GM19397 (cell line): ENCODE data around the gene A3GALT2.
"Not testable (repeated sequence)": the region's sequence is repeated elsewhere in the genome, so short reads cannot be mapped to it uniquely, and the experiment has no call there.

Source experiments
- ATAC-seq: cut with Tn5 transposase; IDR thresholded peaks from one replicate; pipeline ENCODE4 v1.9.1; 2021; ENCODE audit warnings: mild to moderate bottlenecking, moderate library complexity; ENCODE audit not compliant: unreplicated experiment

A3GALT2 gene

DNA sequence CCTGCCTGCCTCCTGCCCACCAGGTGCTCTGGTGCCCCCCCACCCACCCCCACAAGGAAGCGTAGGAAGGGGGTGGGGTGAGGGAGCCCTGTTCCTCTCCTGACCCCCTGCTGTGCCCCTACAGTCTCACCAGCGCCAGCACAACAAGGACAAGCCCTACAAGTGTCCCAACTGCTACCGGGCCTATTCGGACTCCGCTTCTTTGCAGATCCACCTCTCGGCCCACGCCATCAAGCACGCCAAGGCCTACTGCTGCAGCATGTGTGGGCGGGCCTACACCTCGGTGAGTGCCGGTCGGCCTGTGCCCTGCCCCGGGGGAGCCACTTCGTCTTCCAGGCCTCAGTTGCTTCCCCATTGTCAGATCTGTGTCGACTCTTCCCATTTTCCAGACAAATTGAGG, 25.9 kb downstream of the A3GALT2 start:
- no peak for ATAC-seq

DNA sequence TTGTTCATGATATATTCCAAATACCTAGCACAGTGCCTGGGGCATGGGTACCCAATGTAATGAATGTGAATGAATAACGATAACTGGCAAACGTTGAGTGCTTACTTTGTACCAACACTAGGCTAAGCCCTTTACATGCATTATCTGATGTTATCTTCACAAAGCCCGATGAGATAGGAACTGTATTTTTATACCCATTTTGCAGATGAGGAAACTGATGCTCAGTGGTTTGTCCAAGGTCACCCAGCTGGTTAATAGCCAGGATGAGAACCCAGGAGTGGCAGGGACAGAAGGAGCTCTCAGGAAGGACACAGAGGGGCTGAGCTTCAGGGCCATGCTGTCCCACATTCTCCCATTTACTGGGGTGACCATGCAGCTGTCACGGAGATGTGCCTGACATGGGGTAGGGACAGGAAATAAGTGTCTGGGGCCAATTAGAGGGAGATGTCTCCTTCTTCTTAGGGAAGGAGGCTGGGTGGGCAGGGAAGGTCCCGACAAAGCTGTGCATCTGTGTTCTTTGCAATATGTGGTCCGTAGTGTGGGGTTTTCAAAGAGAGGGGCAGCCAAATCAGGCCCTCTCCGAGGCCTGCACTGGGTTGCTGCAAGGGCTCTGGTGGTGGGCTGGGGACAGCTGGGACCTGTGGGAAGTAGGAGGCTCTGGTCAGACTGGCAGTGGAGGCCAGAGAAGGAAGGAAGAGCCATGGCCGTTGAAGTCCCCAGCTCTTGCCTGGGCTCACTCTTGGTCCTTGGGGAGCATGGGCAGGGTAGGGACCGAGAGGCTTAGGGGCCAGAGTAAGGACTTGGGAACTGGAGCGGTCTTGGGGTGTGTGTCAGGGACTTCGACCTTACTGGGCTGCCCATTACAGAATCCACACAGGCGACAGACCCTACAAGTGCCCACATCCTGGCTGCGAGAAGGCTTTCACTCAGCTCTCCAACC, 26.6 kb downstream of the A3GALT2 start:
- ATAC-seq: no peak

DNA sequence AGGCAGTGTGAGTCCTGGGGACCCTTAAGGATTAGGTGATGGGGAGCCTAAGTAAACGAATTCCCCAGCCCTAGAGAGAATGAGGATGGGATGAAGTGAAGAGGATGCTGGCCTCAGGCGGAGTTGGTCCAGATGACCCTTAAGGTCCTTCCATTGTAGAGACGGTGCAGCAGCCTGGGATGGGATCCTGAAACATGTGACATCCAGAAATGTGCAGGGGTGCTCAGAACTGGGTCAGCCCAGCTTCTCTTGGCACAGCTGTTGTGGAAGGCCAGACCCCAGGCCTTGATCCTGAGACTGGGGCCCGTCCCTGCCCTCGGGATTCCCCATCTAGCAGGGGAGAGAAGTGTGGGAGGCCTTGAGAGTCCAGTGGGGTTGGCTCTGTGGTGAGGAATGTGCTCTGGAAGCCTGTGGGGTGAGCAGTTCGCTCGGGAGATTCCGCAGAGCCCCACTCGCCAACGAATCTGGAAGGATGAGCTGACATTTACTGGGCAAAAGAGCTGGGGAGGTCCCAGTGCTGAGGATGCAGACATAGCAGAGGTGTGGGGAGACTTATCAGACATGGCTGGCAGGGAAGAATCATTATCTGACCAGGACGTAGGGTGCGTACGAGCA, 28.1 kb downstream of the A3GALT2 start:
- no peak for ATAC-seq

DNA sequence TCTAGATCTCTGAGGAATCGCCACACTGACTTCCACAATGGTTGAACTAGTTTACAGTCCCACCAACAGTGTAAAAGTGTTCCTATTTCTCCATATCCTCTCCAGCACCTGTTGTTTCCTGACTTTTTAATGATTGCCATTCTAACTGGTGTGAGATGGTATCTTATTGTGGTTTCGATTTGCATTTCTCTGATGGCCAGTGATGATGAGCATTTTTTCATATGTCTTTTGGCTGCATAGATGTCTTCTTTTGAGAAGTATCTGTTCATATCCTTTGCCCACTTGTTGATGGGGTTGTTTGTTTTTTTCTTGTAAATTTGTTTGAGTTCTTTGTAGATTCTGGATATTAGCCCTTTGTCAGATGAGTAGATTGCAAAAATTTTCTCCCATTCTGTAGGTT, 30.3 kb downstream of the A3GALT2 start:
- ATAC-seq: not testable (repeated sequence)

GRCh38 chr1:33289858-33290154, 31.1 kb downstream of the A3GALT2 start:
- ATAC-seq: no peak

DNA sequence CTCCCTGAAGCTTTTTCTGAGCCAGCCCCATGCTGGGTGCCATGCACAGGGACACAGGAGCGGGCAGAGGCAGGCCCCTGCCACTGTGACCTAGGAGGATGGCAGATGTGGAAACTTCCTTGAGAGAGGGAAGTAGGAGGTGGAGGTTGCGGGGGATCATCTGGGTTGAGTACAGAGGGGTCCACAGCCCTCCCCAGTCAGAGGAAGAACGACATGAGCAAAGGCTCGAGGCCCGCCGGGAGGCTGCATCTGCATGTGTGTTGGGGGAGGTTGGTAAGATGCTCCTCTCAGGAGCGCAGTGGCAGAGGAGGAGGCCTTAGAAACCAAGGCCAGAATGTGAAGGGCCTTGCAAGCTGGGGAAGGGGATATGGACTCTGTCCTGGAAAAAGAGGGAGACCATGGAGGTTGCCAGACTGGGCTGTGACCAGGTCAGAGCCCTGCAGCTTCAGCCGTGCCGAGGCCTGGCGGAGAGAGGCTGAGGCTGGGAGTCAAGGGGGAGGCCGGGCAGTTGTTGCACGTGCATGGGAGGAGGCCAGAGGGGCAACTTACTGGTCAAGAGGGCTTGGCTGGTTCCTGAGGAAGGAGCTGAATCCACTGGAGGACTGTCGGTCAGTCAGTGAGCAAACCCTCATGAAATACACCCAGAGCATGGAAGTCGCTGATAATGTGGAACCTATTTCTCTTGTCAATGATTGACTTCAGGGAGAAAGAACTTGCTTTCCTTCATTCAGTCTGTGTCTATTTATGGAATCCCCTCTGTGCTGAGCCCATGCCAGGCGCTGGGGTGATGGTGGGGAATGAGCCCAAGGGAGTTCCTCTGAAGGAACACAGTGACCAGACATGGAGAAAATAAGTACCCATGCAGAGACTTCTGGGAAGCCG, 31.7 kb downstream of the A3GALT2 start:
- no peak for ATAC-seq

DNA sequence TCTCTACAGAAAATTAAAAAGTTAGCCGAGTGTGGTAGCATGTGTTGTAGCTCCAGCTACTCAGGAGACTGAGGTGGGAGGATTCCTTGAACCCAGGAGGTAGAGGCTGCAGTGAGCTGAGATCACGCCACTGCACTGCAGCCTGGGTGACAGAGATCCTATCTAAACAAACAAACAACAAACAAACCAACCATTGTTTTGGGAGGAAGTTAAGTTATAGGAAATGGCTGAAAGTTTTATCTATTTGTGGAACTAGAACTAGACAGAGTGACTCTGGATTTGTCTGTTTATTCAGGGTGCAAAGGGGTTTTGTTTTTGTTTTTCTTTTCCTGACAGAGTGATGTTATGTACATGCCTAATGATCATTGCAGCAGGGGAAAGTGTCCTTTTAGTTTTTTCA, 33.6 kb downstream of the A3GALT2 start:
- ATAC-seq: no peak

DNA sequence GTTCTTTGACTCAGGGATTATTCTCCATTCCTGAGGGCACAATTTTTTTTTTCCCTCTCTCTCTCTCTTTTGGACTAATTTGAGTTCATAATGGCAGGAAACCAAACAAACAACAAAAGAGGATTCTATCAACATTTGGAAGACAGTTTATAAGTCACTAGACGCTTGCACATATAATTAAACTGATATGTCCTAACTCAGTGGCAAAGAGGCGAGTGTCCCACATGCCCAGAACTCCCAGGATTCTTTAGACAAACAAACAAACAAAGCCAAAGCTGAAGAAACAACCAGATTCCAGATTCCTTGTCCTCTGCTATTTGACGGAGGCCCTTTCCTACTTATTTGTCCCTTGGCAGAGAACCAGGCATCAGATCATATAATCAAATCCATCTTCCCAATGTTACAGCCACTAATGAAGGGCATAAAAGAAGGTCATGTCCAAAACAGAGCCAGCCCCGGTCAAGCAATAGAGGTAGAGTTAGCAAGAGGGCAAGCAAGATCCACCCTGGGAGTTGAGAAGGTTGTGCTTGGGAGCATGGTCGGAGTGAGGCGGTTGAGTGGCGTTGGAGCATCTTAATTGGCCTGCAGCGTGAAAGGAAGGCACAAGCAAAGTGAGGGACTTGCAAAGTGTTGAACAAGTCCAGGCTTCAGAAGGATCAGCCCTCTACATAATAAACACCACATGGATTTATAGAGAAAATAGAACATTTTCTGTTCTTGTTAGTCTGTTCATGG, 34.3 kb downstream of the A3GALT2 start:
- ATAC-seq: no peak

- ATAC-seq: no peak
Measured at GRCh38 chr1:33284049-33284448, 36.8 kb downstream of the A3GALT2 start.

DNA sequence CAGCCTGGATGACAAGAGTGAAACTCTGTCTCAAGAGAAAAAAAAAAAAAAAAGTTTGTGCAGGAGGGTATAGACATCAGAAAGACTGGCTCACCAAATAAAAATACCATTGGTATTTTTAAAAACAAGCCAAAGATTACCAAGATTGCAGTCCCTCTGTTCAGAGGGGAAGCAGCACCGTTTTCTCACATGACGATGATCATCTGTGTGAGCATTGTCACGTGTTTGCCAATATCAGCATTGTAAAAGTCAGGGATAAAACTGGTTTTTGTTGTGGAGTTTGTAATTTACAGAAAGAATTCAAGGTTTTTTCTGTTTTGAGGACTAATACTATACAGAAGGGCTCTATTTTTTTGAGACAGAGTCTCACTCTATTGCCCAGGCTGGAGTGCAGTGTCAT, 38.1 kb downstream of the A3GALT2 start:
- no peak for ATAC-seq

GRCh38 chr1:33281554-33282303, 39.2 kb downstream of the A3GALT2 start:
- ATAC-seq: no peak

DNA sequence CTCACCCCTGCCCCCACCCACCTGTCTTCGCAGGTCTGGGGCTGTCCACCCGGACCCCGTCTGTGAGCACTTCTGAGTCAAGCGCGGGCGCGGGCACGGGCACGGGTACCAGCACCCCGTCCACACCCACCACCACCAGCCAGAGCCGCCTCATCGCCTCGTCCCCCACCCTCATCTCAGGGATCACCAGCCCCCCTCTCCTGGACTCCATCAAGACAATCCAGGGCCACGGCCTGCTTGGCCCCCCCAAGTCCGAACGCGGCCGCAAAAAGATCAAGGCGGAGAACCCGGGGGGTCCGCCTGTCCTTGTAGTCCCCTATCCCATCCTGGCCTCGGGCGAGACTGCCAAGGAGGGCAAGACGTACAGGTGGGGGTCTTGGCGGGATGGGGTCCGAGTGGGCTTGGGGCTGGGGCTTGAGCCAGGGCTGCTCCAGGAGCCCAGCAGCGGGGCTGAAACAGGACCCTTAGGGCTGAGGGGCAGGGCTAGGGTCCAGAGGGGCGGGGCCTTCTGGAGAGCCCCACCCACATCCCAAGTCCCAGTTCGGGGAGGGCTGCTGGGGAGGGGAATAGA, 40.7 kb downstream of the A3GALT2 start:
- ATAC-seq: no peak

DNA sequence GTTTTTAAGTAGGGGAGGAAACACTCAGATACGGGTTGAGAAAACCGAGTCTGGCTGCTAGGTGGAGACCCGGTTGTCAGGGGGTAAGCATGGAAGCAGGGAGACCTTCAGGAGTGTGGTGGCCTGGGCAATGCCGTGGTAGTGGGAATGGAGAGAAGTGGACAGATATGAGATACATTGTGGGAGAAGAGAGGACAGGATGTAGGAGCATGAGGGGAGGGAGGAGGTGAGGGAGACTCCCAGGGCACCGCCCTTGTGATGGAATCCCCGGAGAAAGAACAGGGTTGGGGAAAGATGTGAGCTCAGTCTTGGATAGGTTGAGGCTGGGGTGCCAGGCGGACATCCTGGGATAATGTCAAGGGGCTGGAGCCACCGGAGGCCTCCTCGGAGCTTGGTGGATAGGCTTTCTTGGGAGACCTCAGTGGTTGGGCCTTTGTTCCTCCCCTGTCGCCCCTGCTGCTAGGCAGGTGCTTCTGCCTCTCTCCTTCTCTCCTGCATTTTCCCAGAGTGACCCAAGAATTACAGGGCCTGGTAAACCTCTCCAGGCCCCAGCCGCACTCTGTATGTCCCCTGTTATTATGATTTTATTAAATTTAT, 43.3 kb downstream of the A3GALT2 start:
- ATAC-seq: no peak

DNA sequence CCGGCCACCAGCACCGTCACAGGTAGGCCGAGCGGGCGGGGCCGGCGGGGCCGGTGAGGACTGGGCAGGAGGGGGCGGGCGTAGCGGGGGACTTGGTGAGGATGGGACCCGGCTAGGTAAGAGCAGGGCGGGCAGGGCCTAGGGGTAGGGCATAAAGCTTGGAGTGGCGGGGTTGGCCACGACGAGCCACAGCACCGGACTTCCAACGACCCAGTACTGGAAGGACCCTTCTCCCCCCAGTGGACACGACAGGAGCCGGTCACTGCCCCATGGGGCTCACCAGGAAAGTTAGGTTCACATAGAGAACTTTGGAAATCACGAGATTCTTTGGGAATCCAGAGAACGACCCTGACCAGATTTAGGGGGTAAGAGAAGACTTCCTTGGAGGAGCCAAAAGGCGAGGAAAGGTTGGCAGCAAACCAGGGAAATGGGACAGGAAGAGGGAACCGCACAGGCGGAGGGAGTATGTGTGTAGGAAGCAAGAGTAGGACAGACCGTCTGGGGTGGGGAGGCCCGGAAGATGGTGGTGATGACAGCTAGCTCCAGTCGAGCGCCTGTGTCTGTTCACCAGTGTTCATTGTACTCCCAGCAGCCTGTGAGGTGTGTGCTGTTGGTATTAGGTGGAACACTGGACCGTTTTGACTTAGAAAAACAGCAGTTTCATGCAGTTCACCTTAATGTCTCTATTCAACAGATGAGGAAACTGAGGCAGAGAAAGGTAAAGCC, 44.2 kb downstream of the A3GALT2 start:
- ATAC-seq: no peak

GRCh38 chr1:33275706-33276572, 45.0 kb downstream of the A3GALT2 start:
- ATAC-seq: no peak

DNA sequence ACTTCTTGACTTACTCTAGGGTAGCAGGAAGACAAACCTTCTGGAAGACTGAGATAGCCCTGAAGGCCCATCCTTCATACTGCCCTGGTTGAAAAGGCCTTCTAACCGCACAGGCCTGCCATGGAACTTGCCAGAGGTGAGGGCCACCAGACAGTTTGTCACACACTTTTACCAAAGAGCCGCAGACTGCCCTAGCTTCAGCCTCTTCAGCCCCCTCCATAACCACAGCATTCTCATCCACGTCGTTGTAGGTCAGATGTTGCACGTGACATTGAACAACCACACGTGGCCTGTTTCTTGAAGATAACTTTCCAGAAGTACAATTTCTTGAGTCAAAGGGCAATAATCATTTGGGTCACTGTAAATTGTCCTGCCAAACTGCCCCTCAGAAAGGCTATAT, 45.7 kb downstream of the A3GALT2 start:
- no peak for ATAC-seq

GRCh38 chr1:33274446-33274845, 46.5 kb downstream of the A3GALT2 start:
- ATAC-seq: no peak

DNA sequence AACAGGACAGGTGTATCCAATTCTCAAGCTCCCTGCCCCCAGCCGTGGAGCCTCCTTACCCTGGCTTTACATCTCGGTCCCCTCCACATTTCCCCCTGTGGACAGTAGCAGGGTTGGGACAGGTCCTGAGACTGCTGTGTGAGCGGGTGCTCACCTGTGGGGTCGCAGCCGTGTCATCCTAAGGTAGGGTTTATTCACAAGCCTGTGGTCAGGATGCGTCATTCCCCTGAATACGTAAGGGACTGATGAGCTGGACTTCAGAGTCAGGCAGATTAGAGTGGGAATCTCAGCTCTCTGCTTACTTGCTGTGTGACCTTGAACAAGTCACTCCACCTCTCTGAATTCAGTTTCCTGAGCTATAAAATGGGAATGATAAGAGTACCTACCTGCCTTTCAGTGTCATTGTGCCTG, 46.9 kb downstream of the A3GALT2 start:
- ATAC-seq: no peak
